Measurements from ENCODE around the gene CDH23. TPM values are rescaled to one million over a fixed set of nuclear protein-coding genes. Genes with fewer than 3 reads are reported as not detected.

CDH23 gene
- polyA plus RNA-seq, 1 donor (not counting 4 experiments of a cell fraction or from before 2014, with no cell fraction given): 0.01 TPM

DNA sequence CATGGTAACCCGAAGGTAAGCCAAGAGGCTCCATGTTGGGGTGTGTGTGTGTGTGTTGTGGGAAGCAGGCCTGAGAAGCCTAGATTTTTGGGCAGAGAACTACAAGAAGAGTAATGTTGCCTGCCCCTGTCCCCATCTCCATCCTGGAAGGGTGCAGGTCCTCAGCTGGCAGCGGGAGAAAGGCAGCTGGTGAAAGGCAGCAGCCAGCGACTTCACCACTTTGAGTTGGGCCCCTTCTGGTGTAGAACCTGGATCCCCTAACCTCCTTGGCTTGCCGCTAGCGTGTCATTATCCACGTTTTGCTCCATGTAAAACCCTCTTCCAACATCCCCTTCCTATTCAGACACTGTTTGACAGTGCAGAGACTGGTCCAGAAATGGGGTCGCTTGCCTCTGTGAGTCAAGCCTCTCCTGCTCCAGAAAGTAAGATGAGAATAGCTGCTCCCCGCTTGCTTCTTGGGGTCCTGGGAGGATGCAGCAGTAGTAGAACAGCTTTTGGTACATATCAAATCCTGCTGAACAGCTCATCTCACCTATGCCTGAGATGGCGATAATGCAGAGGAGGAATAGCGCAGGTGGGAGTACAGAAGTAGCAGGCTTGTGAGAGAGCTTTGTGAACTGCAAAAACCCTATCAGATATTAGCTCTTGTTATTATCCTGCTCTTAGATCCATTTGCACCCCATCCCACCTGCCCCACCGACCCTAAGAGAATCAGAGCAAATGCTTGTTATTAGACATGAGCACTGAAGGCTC is 22.1 kb upstream of the CDH23 start:
- Histone ChIP-seq H3K9ac (ENCODE audit: control insufficient read depth, extremely low read depth, insufficient read depth, low read length) (no peak overlapping the region), H3K27ac (ENCODE audit: control insufficient read depth, insufficient read depth, low read length) (no peak overlapping the region), H3K27me3 (ENCODE audit: control insufficient read depth, extremely low read depth, insufficient read depth, low read length) (peaks cover 17% of the 10 kb centered on the region), H3K9me3 (ENCODE audit: control insufficient read depth, low read depth, low read length) (no peaks in the 10 kb centered on the region), H3K36me3 (ENCODE audit: control insufficient read depth in 2 of 2, extremely low read depth in 1 of 2, insufficient read depth in 2 of 2, low read length in 2 of 2) (no peaks in the 10 kb centered on the region), H3K9me1 (ENCODE audit: control insufficient read depth, extremely low read depth, insufficient read depth, low read length) (no peaks in the 10 kb centered on the region), H3K4me3 (ENCODE audit: control insufficient read depth in 2 of 3, extremely low read depth in 1 of 3, insufficient read depth in 2 of 3, low read depth in 1 of 3, low read length in 3 of 3) (no peak overlapping the region), H3K4me2 (ENCODE audit: control insufficient read depth, extremely low read depth, insufficient read depth, low read depth, low read length) (no peak overlapping the region), H3K4me1 (ENCODE audit: control insufficient read depth, extremely low read depth, insufficient read depth, low read length) (no peaks in the 10 kb centered on the region), H2AFZ (ENCODE audit: control insufficient read depth, low read length) (no peak overlapping the region), H4K20me1 (ENCODE audit: control insufficient read depth, extremely low read depth, insufficient read depth, low read length) (no peaks in the 10 kb centered on the region), H3K79me2 (ENCODE audit: control insufficient read depth, insufficient read depth, low read length) (no peaks in the 10 kb centered on the region)
- DNase-seq (ENCODE audit: low read depth, low spot score) (no peak), FAIRE-seq (no peak)
- TF ChIP-seq EZH2 (IDR thresholded peaks at IDR 0.05; ENCODE audit: low read length): no peak
- TF ChIP-seq, protein P1, sequence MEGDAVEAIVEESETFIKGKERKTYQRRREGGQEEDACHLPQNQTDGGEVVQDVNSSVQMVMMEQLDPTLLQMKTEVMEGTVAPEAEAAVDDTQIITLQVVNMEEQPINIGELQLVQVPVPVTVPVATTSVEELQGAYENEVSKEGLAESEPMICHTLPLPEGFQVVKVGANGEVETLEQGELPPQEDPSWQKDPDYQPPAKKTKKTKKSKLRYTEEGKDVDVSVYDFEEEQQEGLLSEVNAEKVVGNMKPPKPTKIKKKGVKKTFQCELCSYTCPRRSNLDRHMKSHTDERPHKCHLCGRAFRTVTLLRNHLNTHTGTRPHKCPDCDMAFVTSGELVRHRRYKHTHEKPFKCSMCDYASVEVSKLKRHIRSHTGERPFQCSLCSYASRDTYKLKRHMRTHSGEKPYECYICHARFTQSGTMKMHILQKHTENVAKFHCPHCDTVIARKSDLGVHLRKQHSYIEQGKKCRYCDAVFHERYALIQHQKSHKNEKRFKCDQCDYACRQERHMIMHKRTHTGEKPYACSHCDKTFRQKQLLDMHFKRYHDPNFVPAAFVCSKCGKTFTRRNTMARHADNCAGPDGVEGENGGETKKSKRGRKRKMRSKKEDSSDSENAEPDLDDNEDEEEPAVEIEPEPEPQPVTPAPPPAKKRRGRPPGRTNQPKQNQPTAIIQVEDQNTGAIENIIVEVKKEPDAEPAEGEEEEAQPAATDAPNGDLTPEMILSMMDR (optimal IDR thresholded peaks at IDR 0.05 in 1 of 3, IDR thresholded peaks at IDR 0.05 in 1 of 3, conservative IDR thresholded peaks at IDR 0.05 in 1 of 3; ENCODE audit: extremely low read depth in 1 of 3, insufficient read depth in 2 of 3, low read length in 3 of 3): no peak
- dilution Hi-C loops (cut with MboI; ENCODE audit: extremely low pct_ligation_motif_present, low sequenced_read_pairs): no loop called here

DNA sequence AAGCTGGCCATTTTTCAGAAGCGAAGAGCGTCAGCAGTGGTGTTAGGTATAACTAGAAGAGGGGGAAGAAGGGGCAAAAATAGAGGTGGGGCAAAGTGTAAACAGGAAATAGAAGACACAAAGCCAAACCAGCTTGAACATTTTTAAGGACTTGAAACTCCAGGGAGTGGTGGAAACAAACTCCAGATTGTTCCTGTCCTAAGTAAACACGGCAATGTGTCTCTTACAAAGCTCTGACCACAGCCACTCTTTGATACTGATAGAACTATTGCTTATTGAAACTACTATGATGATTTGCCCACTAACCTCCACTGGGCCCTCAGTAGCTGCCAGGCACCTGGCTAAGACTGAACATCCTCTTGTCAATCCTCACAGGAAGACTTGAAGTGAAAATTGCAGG is 20.8 kb upstream of the CDH23 start:
- H3K27me3 ChIP-seq (ENCODE audit: control insufficient read depth, extremely low read depth, insufficient read depth, low read length): peaks cover 17% of the 10 kb centered on the region
- no peaks in the 10 kb centered on the region for H3K9me3 ChIP-seq (ENCODE audit: control insufficient read depth, low read depth, low read length)
- H2AFZ ChIP-seq (ENCODE audit: control insufficient read depth, low read length): no peak overlapping the region
- dilution Hi-C loops (cut with MboI; ENCODE audit: extremely low pct_ligation_motif_present, low sequenced_read_pairs): no loop called here
- no peaks in the 10 kb centered on the region for H3K9me1 ChIP-seq (ENCODE audit: control insufficient read depth, extremely low read depth, insufficient read depth, low read length)
- no peak overlapping the region for H3K27ac ChIP-seq (ENCODE audit: control insufficient read depth, insufficient read depth, low read length)
- H3K9ac ChIP-seq (ENCODE audit: control insufficient read depth, extremely low read depth, insufficient read depth, low read length): no peak overlapping the region
- no peaks in the 10 kb centered on the region for H3K4me1 ChIP-seq (ENCODE audit: control insufficient read depth, extremely low read depth, insufficient read depth, low read length)
- H3K36me3 ChIP-seq (ENCODE audit: control insufficient read depth in 2 of 2, extremely low read depth in 1 of 2, insufficient read depth in 2 of 2, low read length in 2 of 2): no peaks in the 10 kb centered on the region
- H3K4me2 ChIP-seq (ENCODE audit: control insufficient read depth, extremely low read depth, insufficient read depth, low read depth, low read length): no peak overlapping the region
- H3K4me3 ChIP-seq (ENCODE audit: control insufficient read depth in 2 of 3, extremely low read depth in 1 of 3, insufficient read depth in 2 of 3, low read depth in 1 of 3, low read length in 3 of 3): no peak overlapping the region
- H4K20me1 ChIP-seq (ENCODE audit: control insufficient read depth, extremely low read depth, insufficient read depth, low read length): no peaks in the 10 kb centered on the region
- FAIRE-seq: no peak
- TF ChIP-seq EZH2 (IDR thresholded peaks at IDR 0.05; ENCODE audit: low read length): no peak
- TF ChIP-seq, protein P1 (optimal IDR thresholded peaks at IDR 0.05 in 1 of 3, IDR thresholded peaks at IDR 0.05 in 1 of 3, conservative IDR thresholded peaks at IDR 0.05 in 1 of 3; ENCODE audit: extremely low read depth in 1 of 3, insufficient read depth in 2 of 3, low read length in 3 of 3): no peak
- no peaks in the 10 kb centered on the region for H3K79me2 ChIP-seq (ENCODE audit: control insufficient read depth, insufficient read depth, low read length)
- no peak for DNase-seq (ENCODE audit: low read depth, low spot score)
